T-cell (primary cell): ENCODE data around the gene PHF13. TPM values are rescaled to one million over a fixed set of nuclear protein-coding genes. Genes with fewer than 3 reads are reported as not detected.
A peak's percentile ranks its signal among the peaks of the same experiment; 100 is the strongest.

Source experiments
- ATAC-seq, 4 experiments: fragments of 200-7000 bp in 3 of 4; fragments of 150-1000 bp in 1 of 4; cut with Tn5 transposase; replicated peaks in 1 of 4; 1 replicate in 3 of 4; 2 replicates in 1 of 4; pipeline ENCODE4 v1.10.0; 2021; ENCODE audit warnings: moderate library complexity in 3 of 4, mild to moderate bottlenecking in 2 of 4, moderate number of reproducible peaks in 1 of 4
- CTCF ChIA-PET, 2 donors: fragments of 300-600 bp; sonication (Branson Sonifier 250); formaldehyde crosslinking; loops; one replicate each; lab custom pipeline; 2022; ENCODE audit warnings: antibody characterized with exemption in 2 of 2; lab: Charles Lee
- POLR2A ChIA-PET, 2 donors: fragments of 300-600 bp; sonication (Branson Sonifier 250); formaldehyde crosslinking; loops; one replicate each; lab custom pipeline; 2022; ENCODE audit warnings: antibody characterized with exemption in 2 of 2; lab: Charles Lee
- DNase-seq, 35 experiments: peaks; one replicate each; pipeline versions ENCODE4 v3.0.0 to v3.0.0-alpha.2; 2013 to 2023
- H3K27ac ChIP-seq: one replicate; pipeline ENCODE4 v1.5.1; 2013; ENCODE audit warnings: low read length
- H3K27me3 ChIP-seq, 2 experiments: replicated peaks in 1 of 2; 1 replicate in 1 of 2; 2 replicates in 1 of 2; pipeline versions ENCODE4 v1.6.1 to v1.7.0; 2013; ENCODE audit warnings: low read length in 1 of 2, mixed read lengths in 1 of 2; ENCODE audit not compliant: control insufficient read depth in 2 of 2, insufficient read depth in 2 of 2; ENCODE audit errors: extremely low read depth in 1 of 2
- H3K36me3 ChIP-seq, 2 donors: 1 replicate in 1 of 2; 2 replicates in 1 of 2; pipeline versions ENCODE4 v1.6.1 to v1.7.0; 2013; ENCODE audit warnings: low read length in 1 of 2; ENCODE audit not compliant: control insufficient read depth in 2 of 2, insufficient read depth in 1 of 2; ENCODE audit errors: extremely low read depth in 1 of 2
- H3K4me1 ChIP-seq, 2 experiments: 1 replicate in 1 of 2; 2 replicates in 1 of 2; pipeline versions ENCODE4 v1.6.1 to v1.7.0; 2013; ENCODE audit warnings: low read length in 2 of 2, mixed read lengths in 1 of 2; ENCODE audit not compliant: insufficient read depth in 2 of 2, control insufficient read depth in 1 of 2; ENCODE audit errors: extremely low read depth in 1 of 2
- H3K4me3 ChIP-seq, 2 donors: 1 replicate in 1 of 2; 2 replicates in 1 of 2; pipeline versions ENCODE4 v1.5.1 to v1.7.0; 2013; ENCODE audit warnings: mild to moderate bottlenecking in 2 of 2, low read length in 1 of 2, moderate library complexity in 1 of 2; ENCODE audit not compliant: control insufficient read depth in 1 of 2; ENCODE audit errors: extremely low read depth in 1 of 2
- H3K9me3 ChIP-seq: 2 replicates; pipeline ENCODE4 v1.7.0; 2013
- H3K27ac Mint-ChIP-seq, 2 donors: one replicate each; pipeline ENCODE4 v1.8.0; 2020 to 2021; ENCODE audit warnings: mild to moderate bottlenecking in 2 of 2, mixed read lengths in 2 of 2
- H3K27me3 Mint-ChIP-seq, 2 donors: one replicate each; pipeline ENCODE4 v1.8.0; 2021 to 2022; ENCODE audit warnings: mixed read lengths in 2 of 2
- H3K36me3 Mint-ChIP-seq: one replicate; pipeline ENCODE4 v1.8.0; 2021; ENCODE audit warnings: mixed read lengths
- H3K4me1 Mint-ChIP-seq, 3 donors: one replicate each; pipeline ENCODE4 v1.8.0; 2020 to 2022; ENCODE audit warnings: mixed read lengths in 3 of 3, mild to moderate bottlenecking in 1 of 3
- H3K4me3 Mint-ChIP-seq, 3 donors: one replicate each; pipeline ENCODE4 v1.8.0; 2020 to 2022; ENCODE audit warnings: mild to moderate bottlenecking in 3 of 3, mixed read lengths in 3 of 3, moderate library complexity in 3 of 3
- H3K9me3 Mint-ChIP-seq, 3 donors: one replicate each; pipeline ENCODE4 v1.8.0; 2020 to 2022; ENCODE audit warnings: mixed read lengths in 3 of 3
- WGBS: methylation state at CpG from one replicate; pipeline ENCODE4 v1.1.5; 2013; ENCODE audit warnings: missing lambda C conversion rate; ENCODE audit not compliant: insufficient coverage; 5-methylcytosine and 5-hydroxymethylcytosine counted together
- total RNA-seq, 35 experiments: library from RNA in 6 of 35; stranded (reverse) in 6 of 35; fragments of 120-200 nt in 1 of 35; gene quantifications; one replicate each; pipeline versions ENCODE4 v1.2.1 to v1.2.4 and lab custom pipeline; 2013 to 2026

Gene PHF13
- total RNA-seq, 5 donors from 2014 or later (not counting 1 experiment from before 2014, with no cell fraction given), result 6.0 to 12.7 (median 11.9) TPM

GRCh38 chr1:6591222-6591621 is 22.3 kb upstream of the PHF13 start:
- no peaks in the 10 kb centered on the region for H3K27me3 ChIP-seq
- H3K9me3 ChIP-seq, result no peaks in the 10 kb centered on the region
- no peak overlapping the region for H3K4me3 ChIP-seq
- DNase-seq (peak in 1 of 35 experiments; percentile 27), ATAC-seq (peak in 1 of 4 experiments; percentile 33)
- peak overlapping the region in 1 of 2 donors; percentile 61 for H3K27ac Mint-ChIP-seq
- WGBS, result 52% methylated on average over 13 of the region's 13 CpGs
- ChIA-PET POLR2A (no interaction called here), CTCF (no interaction called here)
- peaks cover 24% of the 10 kb centered on the region for H3K36me3 Mint-ChIP-seq
- peaks cover 28 to 49% (median 49%) of the 10 kb centered on the region in 3 donors for H3K4me1 Mint-ChIP-seq
- H3K4me3 Mint-ChIP-seq, result no peak overlapping the region
- H3K27ac ChIP-seq, result peak overlapping the region; percentile 23
- H3K9me3 Mint-ChIP-seq, result no peaks in the 10 kb centered on the region
- H3K36me3 ChIP-seq, result peaks cover 27 to 73% of the 10 kb centered on the region in 2 donors
- peaks cover 0 to 51% of the 10 kb centered on the region in 2 experiments for H3K4me1 ChIP-seq
- no peaks in the 10 kb centered on the region for H3K27me3 Mint-ChIP-seq

GRCh38 chr1:6591644-6592043 is 21.9 kb upstream of the PHF13 start:
- H3K36me3 ChIP-seq, result peaks cover 31 to 77% of the 10 kb centered on the region in 2 donors
- no peak overlapping the region for H3K4me3 Mint-ChIP-seq

GRCh38 chr1:6592441-6592840 is 21.1 kb upstream of the PHF13 start:
- ATAC-seq (no peak), DNase-seq (no peak)
- Mint-ChIP-seq H3K4me3 (no peak overlapping the region), H3K9me3 (no peaks in the 10 kb centered on the region), H3K4me1 (peaks cover 29 to 58% (median 53%) of the 10 kb centered on the region in 3 donors), H3K27ac (no peak overlapping the region), H3K27me3 (no peaks in the 10 kb centered on the region), H3K36me3 (peaks cover 28% of the 10 kb centered on the region)
- Histone ChIP-seq H3K36me3 (peaks cover 31 to 82% of the 10 kb centered on the region in 2 donors), H3K9me3 (no peaks in the 10 kb centered on the region), H3K27me3 (no peaks in the 10 kb centered on the region), H3K27ac (no peak overlapping the region), H3K4me3 (no peak overlapping the region), H3K4me1 (peaks cover 0 to 54% of the 10 kb centered on the region in 2 experiments)
- POLR2A ChIA-PET, result no interaction called here
- WGBS, result no CpG with 5 or more reads among the region's 5 CpGs
- CTCF ChIA-PET, result no interaction called here

More at GRCh38 chr1:6591644-6592043, 21.9 kb upstream of the PHF13 start:
- Histone ChIP-seq H3K27me3 (no peaks in the 10 kb centered on the region), H3K4me3 (no peak overlapping the region), H3K27ac (no peak overlapping the region), H3K9me3 (no peaks in the 10 kb centered on the region), H3K4me1 (peaks cover 0 to 54% of the 10 kb centered on the region in 2 experiments)
- Mint-ChIP-seq H3K27ac (no peak overlapping the region), H3K36me3 (peaks cover 28% of the 10 kb centered on the region), H3K4me1 (peaks cover 31 to 54% (median 53%) of the 10 kb centered on the region in 3 donors), H3K9me3 (no peaks in the 10 kb centered on the region), H3K27me3 (no peaks in the 10 kb centered on the region)
- ChIA-PET CTCF (no interaction called here), POLR2A (no interaction called here)
- WGBS, result 92% methylated on average over 6 of the region's 6 CpGs
- ATAC-seq (no peak), DNase-seq (no peak)

GRCh38 chr1:6592865-6593593 is 20.5 kb upstream of the PHF13 start:
- no peaks in the 10 kb centered on the region for H3K9me3 ChIP-seq
- ChIA-PET POLR2A (no interaction called here), CTCF (no interaction called here)
- WGBS, result 95% methylated on average over 33 of the region's 38 CpGs
- no peak for DNase-seq
- H3K36me3 ChIP-seq, result peaks cover 26 to 86% of the 10 kb centered on the region in 2 donors
- H3K27ac ChIP-seq, result no peak overlapping the region
- no peaks in the 10 kb centered on the region for H3K27me3 ChIP-seq
- Mint-ChIP-seq H3K9me3 (no peaks in the 10 kb centered on the region), H3K4me1 (peaks cover 24 to 60% (median 53%) of the 10 kb centered on the region in 3 donors), H3K27ac (no peak overlapping the region), H3K36me3 (peaks cover 28% of the 10 kb centered on the region), H3K27me3 (no peaks in the 10 kb centered on the region), H3K4me3 (no peak overlapping the region)
- ATAC-seq, result no peak
- H3K4me3 ChIP-seq, result no peak overlapping the region
- peaks cover 0 to 55% of the 10 kb centered on the region in 2 experiments for H3K4me1 ChIP-seq

- Histone ChIP-seq H3K36me3 (peaks cover 18 to 82% of the 10 kb centered on the region in 2 donors), H3K27me3 (no peaks in the 10 kb centered on the region), H3K4me3 (no peak overlapping the region), H3K9me3 (no peaks in the 10 kb centered on the region), H3K4me1 (peaks cover under 1 to 60% of the 10 kb centered on the region in 2 experiments), H3K27ac (no peak overlapping the region)
- H3K27me3 Mint-ChIP-seq, result no peaks in the 10 kb centered on the region
- no peak overlapping the region for H3K4me3 Mint-ChIP-seq
- H3K27ac Mint-ChIP-seq, result no peak overlapping the region
- peaks cover 26 to 64% (median 59%) of the 10 kb centered on the region in 3 donors for H3K4me1 Mint-ChIP-seq
- POLR2A ChIA-PET, result interaction anchor here in 1 of 2 donors (0.6 kb wide), 1 partner anchor 1381 kb away, joined by 6 read pairs; no protein-coding TSS in a partner anchor
- no peaks in the 10 kb centered on the region for H3K9me3 Mint-ChIP-seq
- DNase-seq (no peak), ATAC-seq (no peak)
- WGBS, result 100% methylated on average over 3 of the region's 15 CpGs
- CTCF ChIA-PET, result no interaction called here
- peaks cover 28% of the 10 kb centered on the region for H3K36me3 Mint-ChIP-seq
Observed at GRCh38 chr1:6593810-6594209, 19.7 kb upstream of the PHF13 start.

GRCh38 chr1:6594977-6595740 is 18.4 kb upstream of the PHF13 start:
- Histone ChIP-seq H3K9me3 (no peaks in the 10 kb centered on the region), H3K4me1 (peaks cover 9 to 74% of the 10 kb centered on the region in 2 experiments), H3K27ac (no peak overlapping the region), H3K27me3 (no peaks in the 10 kb centered on the region), H3K36me3 (peaks cover 17 to 69% of the 10 kb centered on the region in 2 donors), H3K4me3 (no peak overlapping the region)
- ATAC-seq, result no peak
- Mint-ChIP-seq H3K27ac (no peak overlapping the region), H3K27me3 (no peaks in the 10 kb centered on the region), H3K9me3 (no peaks in the 10 kb centered on the region), H3K4me1 (peaks cover 39 to 74% (median 71%) of the 10 kb centered on the region in 3 donors), H3K36me3 (peaks cover 30% of the 10 kb centered on the region), H3K4me3 (no peak overlapping the region)
- POLR2A ChIA-PET, result interaction anchor here in 1 of 2 donors (0.6 kb wide), 1 partner anchor 12 kb away, joined by 4 read pairs; no protein-coding TSS in a partner anchor
- CTCF ChIA-PET, result no interaction called here
- 94% methylated on average over 11 of the region's 11 CpGs for WGBS
- DNase-seq, result no peak
